Left lung (tissue), 10 donors: ENCODE data around the gene ARHGAP26. TPM values are rescaled to one million over a fixed set of nuclear protein-coding genes. Genes with fewer than 3 reads are reported as not detected.

ENCODE experiments used
- ATAC-seq: fragments of 200-7000 bp; cut with Tn5 transposase; one replicate; pipeline ENCODE4 v1.9.1; 2020; ENCODE audit warnings: moderate library complexity
- DNase-seq, 4 donors: peaks; one replicate each; pipeline ENCODE4 v3.0.0-alpha.2; 2013 to 2020
- H3K27ac ChIP-seq, 2 donors: fragments of 200-600 bp; sonication (generic) in 1 of 2; one replicate each; pipeline versions ENCODE4 v1.5.0 to v1.8.0; 2020 to 2021
- H3K27me3 ChIP-seq, 2 donors: fragments of 200-600 bp; sonication (generic) in 1 of 2; one replicate each; pipeline versions ENCODE4 v1.5.0 to v1.8.0; 2020 to 2021
- H3K36me3 ChIP-seq, 2 donors: fragments of 200-600 bp; sonication (generic) in 1 of 2; one replicate each; pipeline versions ENCODE4 v1.5.0 to v1.8.0; 2020 to 2021
- H3K4me1 ChIP-seq, 2 donors: fragments of 200-600 bp; one replicate each; pipeline ENCODE4 v1.8.0; 2021
- H3K4me3 ChIP-seq, 2 donors: fragments of 200-600 bp; sonication (generic) in 1 of 2; one replicate each; pipeline versions ENCODE4 v1.5.0 to v1.8.0; 2020 to 2021; ENCODE audit warnings: mild to moderate bottlenecking in 1 of 2
- H3K9me3 ChIP-seq, 2 donors: fragments of 200-600 bp; sonication (generic) in 1 of 2; one replicate each; pipeline versions ENCODE4 v1.5.0 to v1.8.0; 2020 to 2021
- intact Hi-C, 2 donors: fragments of 100-400 bp; cut with DNase I; formaldehyde crosslinking; loops; one replicate each; pipeline versions ENCODE4 v1.11.2 to v1.14.2; 2022
- polyA plus RNA-seq, 6 donors: library from polyadenylated mRNA; unstranded; fragments of 120-200 nt; gene quantifications; one replicate each; pipeline ENCODE4 v1.2.1, GENCODE V29; 2013; ENCODE audit not compliant: insufficient read length in 6 of 6
- total RNA-seq, 2 donors: library from RNA; stranded (reverse); fragmentation: NEBNext Ultra II Directional; extraction: Animal tissue kit (Norgen Biotek cat#: 25700); gene quantifications; one replicate each; pipeline ENCODE4 v1.2.1, GENCODE V29; 2021
- TF ChIP-seq, protein P1 (sequence below), 2 donors: fragments of 200-600 bp; sonication (generic) in 1 of 2; IDR thresholded peaks; one replicate each; pipeline versions ENCODE4 v1.5.0 to v1.8.0; 2021; ENCODE audit warnings: antibody characterized with exemption in 2 of 2
- donor health status: DM: no; HTN: yes; CAD: no.
- donor health status: DM: no; HTN: no; CAD: no.

ARHGAP26 gene
- total and polyA plus RNA-seq, 8 donors: 13.9 to 61.9 (median 14.9) TPM

DNA sequence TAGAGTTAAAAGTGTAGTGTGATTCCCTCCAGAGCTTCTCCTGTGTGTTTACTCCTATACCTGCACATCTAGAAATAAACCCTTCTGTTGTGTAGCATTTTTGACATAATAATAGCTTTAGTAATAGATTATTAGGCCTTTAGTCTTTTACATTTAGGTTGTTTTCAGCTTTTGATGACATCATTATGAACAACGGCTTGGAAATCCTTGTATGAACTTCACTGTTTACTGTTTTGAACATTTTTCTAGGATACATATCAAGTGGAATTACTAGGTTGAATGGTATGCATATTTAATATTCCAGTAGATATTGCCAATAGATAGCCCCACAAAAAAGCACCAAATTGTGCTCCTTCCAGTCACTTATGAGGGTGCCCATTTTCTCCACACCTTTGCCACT, 174.0 kb downstream of the ARHGAP26 start:
- H3K4me1 ChIP-seq: no peaks in the 10 kb centered on the region
- H3K36me3 ChIP-seq: no peaks in the 10 kb centered on the region
- intact Hi-C loops: no loop called here
- no peaks in the 10 kb centered on the region for H3K27me3 ChIP-seq
- TF ChIP-seq, protein P1, sequence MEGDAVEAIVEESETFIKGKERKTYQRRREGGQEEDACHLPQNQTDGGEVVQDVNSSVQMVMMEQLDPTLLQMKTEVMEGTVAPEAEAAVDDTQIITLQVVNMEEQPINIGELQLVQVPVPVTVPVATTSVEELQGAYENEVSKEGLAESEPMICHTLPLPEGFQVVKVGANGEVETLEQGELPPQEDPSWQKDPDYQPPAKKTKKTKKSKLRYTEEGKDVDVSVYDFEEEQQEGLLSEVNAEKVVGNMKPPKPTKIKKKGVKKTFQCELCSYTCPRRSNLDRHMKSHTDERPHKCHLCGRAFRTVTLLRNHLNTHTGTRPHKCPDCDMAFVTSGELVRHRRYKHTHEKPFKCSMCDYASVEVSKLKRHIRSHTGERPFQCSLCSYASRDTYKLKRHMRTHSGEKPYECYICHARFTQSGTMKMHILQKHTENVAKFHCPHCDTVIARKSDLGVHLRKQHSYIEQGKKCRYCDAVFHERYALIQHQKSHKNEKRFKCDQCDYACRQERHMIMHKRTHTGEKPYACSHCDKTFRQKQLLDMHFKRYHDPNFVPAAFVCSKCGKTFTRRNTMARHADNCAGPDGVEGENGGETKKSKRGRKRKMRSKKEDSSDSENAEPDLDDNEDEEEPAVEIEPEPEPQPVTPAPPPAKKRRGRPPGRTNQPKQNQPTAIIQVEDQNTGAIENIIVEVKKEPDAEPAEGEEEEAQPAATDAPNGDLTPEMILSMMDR (IDR thresholded peaks at IDR 0.05): no peak
- no peaks in the 10 kb centered on the region for H3K9me3 ChIP-seq
- DNase-seq (no peak), ATAC-seq (no peak)
- H3K4me3 ChIP-seq: no peak overlapping the region
- no peak overlapping the region for H3K27ac ChIP-seq

DNA sequence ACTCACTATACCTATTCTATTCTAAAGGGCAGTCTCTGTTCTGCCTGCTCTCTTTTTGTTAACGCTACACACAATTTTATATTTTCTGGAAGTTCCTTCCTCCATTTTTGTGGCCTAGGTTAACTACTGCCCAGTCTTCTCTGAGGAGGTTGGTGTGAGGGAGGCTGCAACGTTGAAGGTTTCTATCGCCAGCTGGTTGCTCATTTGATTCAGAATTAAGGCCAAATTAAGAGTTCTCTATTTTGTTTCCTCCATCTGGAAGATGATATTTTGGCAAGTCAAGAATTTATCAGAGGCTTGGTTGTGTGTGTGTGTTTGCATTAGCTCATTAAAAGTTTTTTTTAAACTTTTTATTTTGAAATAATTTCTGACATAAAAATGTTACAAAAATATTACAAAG, 175.1 kb downstream of the ARHGAP26 start:
- ATAC-seq: no peak
- H3K27ac ChIP-seq: no peak overlapping the region
- no peaks in the 10 kb centered on the region for H3K27me3 ChIP-seq
- H3K9me3 ChIP-seq: no peaks in the 10 kb centered on the region
- DNase-seq: no peak
- TF ChIP-seq, protein P1 (IDR thresholded peaks at IDR 0.05): no peak
- no peak overlapping the region for H3K4me3 ChIP-seq
- H3K36me3 ChIP-seq: no peaks in the 10 kb centered on the region
- H3K4me1 ChIP-seq: peaks cover 0 to under 1% of the 10 kb centered on the region in 2 donors
- intact Hi-C loops: no loop called here

DNA sequence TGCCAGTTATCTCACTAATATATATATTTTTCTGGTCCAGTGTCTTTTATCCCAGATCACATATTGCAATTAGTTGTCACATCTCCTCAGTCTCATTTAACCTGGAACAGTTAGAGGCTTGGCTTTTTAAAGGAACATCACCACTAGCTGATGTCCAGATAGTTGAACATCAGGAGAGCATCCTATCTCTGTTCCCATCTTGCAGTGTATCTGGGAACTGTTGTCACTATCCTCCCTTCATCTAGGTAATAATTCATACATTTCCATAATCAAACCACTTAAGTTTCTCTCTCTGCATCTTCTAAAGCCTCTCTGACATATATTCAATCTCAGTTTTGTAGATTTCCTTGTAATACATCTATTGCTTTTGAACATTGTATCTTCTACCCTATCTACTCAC, 175.7 kb downstream of the ARHGAP26 start:
- no peak overlapping the region for H3K27ac ChIP-seq
- TF ChIP-seq, protein P1 (IDR thresholded peaks at IDR 0.05): no peak
- intact Hi-C loops: no loop called here

DNA sequence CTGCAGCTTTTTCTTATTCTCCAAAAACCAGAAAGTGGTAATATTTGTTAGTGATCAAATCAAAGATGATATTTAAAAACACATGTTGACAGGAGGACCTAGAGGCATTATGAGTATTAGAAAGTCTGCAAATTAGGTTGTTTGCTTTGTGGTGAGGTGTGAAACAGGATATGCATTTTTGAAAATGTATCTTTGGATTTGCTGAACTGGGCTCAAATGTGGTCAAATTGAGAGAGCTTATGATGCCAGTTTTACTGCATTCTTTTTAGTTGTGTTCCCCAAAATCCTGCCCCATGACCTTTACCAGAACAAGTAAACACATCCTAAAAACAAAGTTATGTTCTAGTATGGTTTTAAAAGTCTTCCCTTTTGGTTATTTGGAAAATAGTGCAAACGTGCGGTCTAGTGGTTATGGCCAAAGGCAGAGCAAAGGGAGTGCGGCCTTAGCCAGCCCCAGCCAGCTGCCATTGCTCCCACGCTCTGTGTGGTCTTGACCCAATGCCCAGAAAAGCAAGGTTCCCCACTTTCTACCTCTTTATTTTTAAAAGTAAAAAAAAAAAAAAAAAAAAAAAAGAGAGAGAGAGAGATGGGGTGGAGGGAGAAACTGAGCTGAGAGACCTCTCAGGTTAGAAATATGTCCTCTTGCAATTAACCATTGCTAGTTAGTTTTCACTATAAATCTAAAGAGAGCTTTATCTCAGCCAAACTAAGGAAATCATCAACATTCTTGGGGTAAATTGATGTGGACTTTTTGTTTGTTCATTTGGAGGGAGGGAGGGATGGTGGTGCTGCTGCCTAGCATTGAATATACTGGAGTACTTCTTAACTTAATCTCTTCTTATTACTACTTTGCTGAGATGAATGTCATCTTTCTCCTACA, 176.6 kb downstream of the ARHGAP26 start:
- Histone ChIP-seq H3K27ac (no peak overlapping the region), H3K4me3 (no peak overlapping the region), H3K4me1 (peaks cover 0 to 5% of the 10 kb centered on the region in 2 donors), H3K27me3 (no peaks in the 10 kb centered on the region), H3K36me3 (no peaks in the 10 kb centered on the region), H3K9me3 (no peaks in the 10 kb centered on the region)
- intact Hi-C loops: no loop called here
- no peak for ATAC-seq
- TF ChIP-seq, protein P1 (IDR thresholded peaks at IDR 0.05): no peak
- DNase-seq: no peak

More for the DNA sequence above, 175.7 kb downstream of the ARHGAP26 start:
- H3K4me3 ChIP-seq: no peak overlapping the region
- H3K36me3 ChIP-seq: no peaks in the 10 kb centered on the region
- H3K9me3 ChIP-seq: no peaks in the 10 kb centered on the region
- ATAC-seq (no peak), DNase-seq (no peak)
- peaks cover 0 to 5% of the 10 kb centered on the region in 2 donors for H3K4me1 ChIP-seq
- H3K27me3 ChIP-seq: no peaks in the 10 kb centered on the region

DNA sequence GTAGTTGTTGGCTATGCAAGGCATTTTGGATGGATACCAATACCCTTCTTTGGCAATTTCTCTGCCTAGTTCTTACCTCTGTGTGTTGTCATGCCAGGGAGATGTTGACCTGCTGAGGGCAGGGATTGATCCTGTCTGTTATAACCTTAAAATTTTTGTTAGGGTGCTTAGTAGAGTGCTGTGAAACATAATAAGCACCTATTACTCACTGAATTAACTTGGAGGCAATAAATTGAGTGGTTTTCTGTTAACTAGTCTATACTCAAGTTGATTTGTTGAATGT, 177.2 kb downstream of the ARHGAP26 start:
- Histone ChIP-seq H3K27me3 (no peaks in the 10 kb centered on the region), H3K36me3 (no peaks in the 10 kb centered on the region), H3K4me3 (no peak overlapping the region), H3K9me3 (no peaks in the 10 kb centered on the region), H3K27ac (no peak overlapping the region), H3K4me1 (peaks cover 0 to 5% of the 10 kb centered on the region in 2 donors)
- DNase-seq (no peak), ATAC-seq (no peak)
- intact Hi-C loops: no loop called here
- TF ChIP-seq, protein P1 (IDR thresholded peaks at IDR 0.05): no peak
